DMS53 treated with DMSO at 0.1 percent for 48 hours (cell line): ENCODE results near the gene PKD2.
"Not testable (repeated sequence)": the region's sequence is repeated elsewhere in the genome, so short reads cannot be mapped to it uniquely, and the experiment has no call there.

Source experiments
- DNase-seq: peaks from one replicate; lab custom pipeline; 2025; ENCODE audit not compliant: unreplicated experiment; lab: John Stamatoyannopoulos, UW

Gene PKD2

GRCh38 chr4:88025868-88026661 is 18.6 kb downstream of the PKD2 start:
- not testable (repeated sequence) for DNase-seq

- DNase-seq: no peak
Observed at GRCh38 chr4:88027611-88028608, 20.5 kb downstream of the PKD2 start.

- DNase-seq: no peak
Observed at GRCh38 chr4:88028946-88029345, 21.5 kb downstream of the PKD2 start.

- no peak for DNase-seq
Observed at GRCh38 chr4:88029556-88029955, 22.1 kb downstream of the PKD2 start.

GRCh38 chr4:88030565-88031310 is 23.3 kb downstream of the PKD2 start:
- no peak for DNase-seq

- peak; percentile 31 for DNase-seq
Observed at GRCh38 chr4:88033309-88033708, 25.9 kb downstream of the PKD2 start.

GRCh38 chr4:88035292-88035691 is 27.9 kb downstream of the PKD2 start:
- no peak for DNase-seq

- DNase-seq: no peak
Observed at GRCh38 chr4:88037447-88037846, 30.0 kb downstream of the PKD2 start.

- DNase-seq: no peak
Observed at GRCh38 chr4:88037936-88038335, 30.5 kb downstream of the PKD2 start.

GRCh38 chr4:88040707-88041106 is 33.3 kb downstream of the PKD2 start:
- no peak for DNase-seq

- DNase-seq: no peak
Observed at GRCh38 chr4:88041626-88042025, 34.2 kb downstream of the PKD2 start.

GRCh38 chr4:88043001-88043400 is 35.6 kb downstream of the PKD2 start:
- no peak for DNase-seq

GRCh38 chr4:88043586-88044340 is 36.3 kb downstream of the PKD2 start:
- DNase-seq: no peak

GRCh38 chr4:88045021-88045420 is 37.6 kb downstream of the PKD2 start:
- no peak for DNase-seq

GRCh38 chr4:88054229-88054628 is 46.8 kb downstream of the PKD2 start:
- no peak for DNase-seq

- peak; percentile 38 for DNase-seq
Observed at GRCh38 chr4:88054901-88055300, 47.5 kb downstream of the PKD2 start.

GRCh38 chr4:88058295-88058694 is 50.9 kb downstream of the PKD2 start:
- no peak for DNase-seq

- no peak for DNase-seq
Observed at GRCh38 chr4:88059766-88060165, 52.3 kb downstream of the PKD2 start.

- DNase-seq: no peak
Observed at GRCh38 chr4:88060431-88060830, 53.0 kb downstream of the PKD2 start.

GRCh38 chr4:88062311-88062710 is 54.9 kb downstream of the PKD2 start:
- no peak for DNase-seq
